Effector memory CD4-positive, alpha-beta T cell (primary cell): Measurements from ENCODE around the gene CACNG1.
"Not testable (repeated sequence)": the region's sequence is repeated elsewhere in the genome, so short reads cannot be mapped to it uniquely, and the experiment has no call there.

Source experiments
- DNase-seq, 3 donors: peaks; one replicate each; pipeline ENCODE4 v3.0.0-alpha.2; 2020
- H3K27ac ChIP-seq: 2 replicates; pipeline ENCODE4 v1.7.0; 2013; ENCODE audit warnings: mild to moderate bottlenecking, low read length, moderate library complexity; ENCODE audit not compliant: insufficient read depth, poor library complexity, severe bottlenecking
- H3K27me3 ChIP-seq: replicated peaks from 2 replicates; pipeline ENCODE4 v1.7.0; 2013; ENCODE audit warnings: mild to moderate bottlenecking, low read length; ENCODE audit not compliant: insufficient read depth, control insufficient read depth, poor library complexity, severe bottlenecking
- H3K36me3 ChIP-seq: 2 replicates; pipeline ENCODE4 v1.7.0; 2013; ENCODE audit warnings: mild to moderate bottlenecking, low read length, moderate library complexity; ENCODE audit not compliant: control insufficient read depth, insufficient read depth
- H3K4me1 ChIP-seq: 2 replicates; pipeline ENCODE4 v1.7.0; 2013; ENCODE audit warnings: low read length, mild to moderate bottlenecking; ENCODE audit not compliant: control insufficient read depth, insufficient read depth, poor library complexity, severe bottlenecking
- H3K4me3 ChIP-seq: 2 replicates; pipeline ENCODE4 v1.7.0; 2013; ENCODE audit warnings: low read length, low read depth, mild to moderate bottlenecking; ENCODE audit not compliant: insufficient read depth, poor library complexity, severe bottlenecking
- H3K9me3 ChIP-seq: 2 replicates; pipeline ENCODE4 v1.7.0; 2013; ENCODE audit warnings: mild to moderate bottlenecking, low read length, moderate library complexity; ENCODE audit not compliant: control insufficient read depth

Gene CACNG1

GRCh38 chr17:67093348-67093747 lies 49.0 kb downstream of the CACNG1 start:
- Histone ChIP-seq H3K4me1 (no peaks in the 10 kb centered on the region), H3K4me3 (no peak overlapping the region), H3K36me3 (peaks cover 4% of the 10 kb centered on the region), H3K27ac (no peak overlapping the region), H3K27me3 (no peaks in the 10 kb centered on the region), H3K9me3 (no peaks in the 10 kb centered on the region)
- DNase-seq = no peak

DNA sequence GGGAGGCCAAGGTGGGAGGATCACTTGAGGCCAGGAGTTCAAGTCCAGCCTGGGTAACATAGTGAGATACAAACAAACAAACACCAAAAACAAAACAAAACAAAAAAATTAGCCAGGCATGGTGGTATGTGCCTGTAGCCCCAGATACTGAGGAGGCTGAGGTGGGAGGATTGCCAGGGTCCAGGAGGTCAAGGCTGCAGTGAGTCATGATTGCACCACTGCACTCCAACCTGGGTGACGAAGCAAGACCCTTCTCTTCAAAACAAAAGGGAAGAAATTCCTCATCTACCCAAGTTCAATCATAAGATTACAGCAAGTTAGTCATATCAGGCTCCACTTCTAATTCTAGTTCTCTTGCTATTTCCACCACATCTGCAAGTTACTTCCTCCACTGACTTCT lies 50.9 kb downstream of the CACNG1 start:
- H3K4me3 ChIP-seq, H3K4me1 ChIP-seq, DNase-seq, H3K27me3 ChIP-seq, H3K36me3 ChIP-seq, H3K27ac ChIP-seq, H3K9me3 ChIP-seq: not testable (repeated sequence)

- peaks cover 4% of the 10 kb centered on the region for H3K36me3 ChIP-seq
- no peaks in the 10 kb centered on the region for H3K27me3 ChIP-seq
- H3K4me3 ChIP-seq = no peak overlapping the region
- H3K9me3 ChIP-seq = no peaks in the 10 kb centered on the region
- H3K27ac ChIP-seq = no peak overlapping the region
- no peak for DNase-seq
- no peaks in the 10 kb centered on the region for H3K4me1 ChIP-seq
Measured at GRCh38 chr17:67095803-67096202, 51.4 kb downstream of the CACNG1 start.

GRCh38 chr17:67096609-67097008 lies 52.3 kb downstream of the CACNG1 start:
- no peak overlapping the region for H3K4me3 ChIP-seq
- DNase-seq = no peak
- H3K9me3 ChIP-seq = no peaks in the 10 kb centered on the region
- no peaks in the 10 kb centered on the region for H3K4me1 ChIP-seq
- H3K27me3 ChIP-seq = no peaks in the 10 kb centered on the region
- peaks cover 3% of the 10 kb centered on the region for H3K36me3 ChIP-seq
- H3K27ac ChIP-seq = no peak overlapping the region

GRCh38 chr17:67098006-67098405 lies 53.7 kb downstream of the CACNG1 start:
- Histone ChIP-seq H3K9me3 (no peaks in the 10 kb centered on the region), H3K4me1 (no peaks in the 10 kb centered on the region), H3K27ac (no peak overlapping the region), H3K36me3 (no peaks in the 10 kb centered on the region), H3K27me3 (no peaks in the 10 kb centered on the region), H3K4me3 (no peak overlapping the region)
- DNase-seq = no peak

GRCh38 chr17:67104641-67105040 lies 60.3 kb downstream of the CACNG1 start:
- H3K9me3 ChIP-seq, H3K27me3 ChIP-seq, DNase-seq, H3K4me1 ChIP-seq, H3K4me3 ChIP-seq, H3K27ac ChIP-seq: not testable (repeated sequence)
- H3K36me3 ChIP-seq = peaks cover 36% of the 10 kb centered on the region

GRCh38 chr17:67105213-67105612 lies 60.9 kb downstream of the CACNG1 start:
- Histone ChIP-seq H3K27me3 (no peaks in the 10 kb centered on the region), H3K4me3 (no peak overlapping the region), H3K9me3 (no peaks in the 10 kb centered on the region), H3K4me1 (no peaks in the 10 kb centered on the region), H3K36me3 (peaks cover 39% of the 10 kb centered on the region), H3K27ac (no peak overlapping the region)
- DNase-seq = no peak
